Neural crest cell (in vitro differentiated cells): ENCODE data around the gene ODAM. TPM values are rescaled to one million over a fixed set of nuclear protein-coding genes. Genes with fewer than 3 reads are reported as not detected.

ENCODE experiments used
- DNase-seq: peaks from one replicate; pipeline ENCODE4 v3.0.0; 2021; ENCODE audit warnings: low read depth, mixed read lengths, low spot score
- H3K27ac Mint-ChIP-seq: one replicate; pipeline ENCODE4 v1.8.0; 2021; ENCODE audit warnings: mild to moderate bottlenecking, mixed read lengths; ENCODE audit not compliant: unreplicated experiment
- H3K27me3 Mint-ChIP-seq: 2 replicates; pipeline ENCODE4 v1.8.0; 2021; ENCODE audit warnings: low read depth, mild to moderate bottlenecking, mixed read lengths
- H3K36me3 Mint-ChIP-seq: 2 replicates; pipeline ENCODE4 v1.8.0; 2021; ENCODE audit warnings: low read depth, mild to moderate bottlenecking, mixed read lengths
- H3K4me1 Mint-ChIP-seq: 2 replicates; pipeline ENCODE4 v1.8.0; 2021; ENCODE audit warnings: mixed read lengths
- H3K4me3 Mint-ChIP-seq: one replicate; pipeline ENCODE4 v1.8.0; 2021; ENCODE audit warnings: mild to moderate bottlenecking, mixed read lengths
- H3K9me3 Mint-ChIP-seq: 2 replicates; pipeline ENCODE4 v1.8.0; 2021; ENCODE audit warnings: mixed read lengths
- long read RNA-seq: library from polyadenylated mRNA; unstranded; transcript quantifications from one replicate; pipeline ENCODE4 v2.0.0, GENCODE V29; 2020
- total RNA-seq: library from RNA; stranded (reverse); gene quantifications from 2 replicates; pipeline ENCODE4 v1.2.1, GENCODE V29; 2021
- TF ChIP-seq, protein P1 (sequence below): fragments of 200-600 bp; sonication (generic); conservative IDR thresholded peaks from 2 replicates; pipeline ENCODE4 v1.5.0; 2021; ENCODE audit warnings: antibody characterized with exemption, mild to moderate bottlenecking

The ODAM gene, protein sequence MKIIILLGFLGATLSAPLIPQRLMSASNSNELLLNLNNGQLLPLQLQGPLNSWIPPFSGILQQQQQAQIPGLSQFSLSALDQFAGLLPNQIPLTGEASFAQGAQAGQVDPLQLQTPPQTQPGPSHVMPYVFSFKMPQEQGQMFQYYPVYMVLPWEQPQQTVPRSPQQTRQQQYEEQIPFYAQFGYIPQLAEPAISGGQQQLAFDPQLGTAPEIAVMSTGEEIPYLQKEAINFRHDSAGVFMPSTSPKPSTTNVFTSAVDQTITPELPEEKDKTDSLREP
- not detected in 2 replicates for total RNA-seq
- long read RNA-seq: 0 reads

DNA sequence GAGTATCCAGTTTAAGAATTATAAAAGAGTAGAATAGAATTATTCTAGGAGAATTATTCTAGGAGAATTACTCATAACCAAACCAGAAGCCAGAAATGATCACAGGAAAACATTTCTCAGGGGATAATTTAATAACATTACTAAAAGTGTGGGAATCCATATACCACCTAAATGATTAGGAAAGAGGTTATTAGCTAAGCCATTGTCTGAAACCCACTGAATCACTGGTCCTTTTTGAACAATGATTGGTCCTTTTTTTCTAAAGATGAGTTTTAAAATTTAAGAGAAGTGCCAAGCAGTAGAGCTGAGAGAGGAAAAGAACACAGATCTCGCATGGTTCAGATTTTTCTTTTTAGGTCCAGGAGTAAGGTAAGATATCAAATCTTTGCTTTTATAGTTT is at the start of gene ODAM:
Gene ODAM (plus strand): TSS at position 301 of the 400 bp plus-strand sequence. CDS start 819 bp downstream, outside the sequence.
- Mint-ChIP-seq H3K36me3 (no peaks in the 10 kb centered on the region), H3K4me3 (no peak within 1 kb of the TSS), H3K9me3 (no peaks in the 10 kb centered on the region), H3K4me1 (no peaks in the 10 kb centered on the region), H3K27me3 (peaks cover under 1% of the 10 kb centered on the region), H3K27ac (no peak within 1 kb of the TSS)
- TF ChIP-seq, protein P1, sequence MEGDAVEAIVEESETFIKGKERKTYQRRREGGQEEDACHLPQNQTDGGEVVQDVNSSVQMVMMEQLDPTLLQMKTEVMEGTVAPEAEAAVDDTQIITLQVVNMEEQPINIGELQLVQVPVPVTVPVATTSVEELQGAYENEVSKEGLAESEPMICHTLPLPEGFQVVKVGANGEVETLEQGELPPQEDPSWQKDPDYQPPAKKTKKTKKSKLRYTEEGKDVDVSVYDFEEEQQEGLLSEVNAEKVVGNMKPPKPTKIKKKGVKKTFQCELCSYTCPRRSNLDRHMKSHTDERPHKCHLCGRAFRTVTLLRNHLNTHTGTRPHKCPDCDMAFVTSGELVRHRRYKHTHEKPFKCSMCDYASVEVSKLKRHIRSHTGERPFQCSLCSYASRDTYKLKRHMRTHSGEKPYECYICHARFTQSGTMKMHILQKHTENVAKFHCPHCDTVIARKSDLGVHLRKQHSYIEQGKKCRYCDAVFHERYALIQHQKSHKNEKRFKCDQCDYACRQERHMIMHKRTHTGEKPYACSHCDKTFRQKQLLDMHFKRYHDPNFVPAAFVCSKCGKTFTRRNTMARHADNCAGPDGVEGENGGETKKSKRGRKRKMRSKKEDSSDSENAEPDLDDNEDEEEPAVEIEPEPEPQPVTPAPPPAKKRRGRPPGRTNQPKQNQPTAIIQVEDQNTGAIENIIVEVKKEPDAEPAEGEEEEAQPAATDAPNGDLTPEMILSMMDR: no peak
- no peak for DNase-seq

DNA sequence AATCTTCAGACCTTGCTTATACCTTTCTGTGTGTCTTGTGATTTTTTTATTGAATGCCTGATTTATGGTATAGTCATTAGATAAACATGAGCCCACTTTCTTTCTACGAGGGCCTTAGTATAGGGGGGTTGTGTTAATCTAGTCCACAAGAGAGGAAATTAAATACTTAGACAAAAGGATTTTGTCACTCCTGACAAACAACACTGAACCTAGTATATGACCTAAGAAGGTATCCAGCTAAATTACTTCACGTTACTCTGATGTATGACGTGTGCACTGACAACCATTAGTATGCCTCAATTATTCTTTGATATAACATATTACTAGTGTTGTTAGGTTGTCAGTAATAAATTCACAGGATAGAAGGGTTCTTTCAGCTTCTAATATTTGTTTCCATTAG is 44.3 kb upstream of the ODAM start:
- TF ChIP-seq, protein P1: no peak
- DNase-seq: no peak
- Mint-ChIP-seq H3K9me3 (peaks cover 3% of the 10 kb centered on the region), H3K27ac (no peak overlapping the region), H3K4me3 (no peak overlapping the region), H3K4me1 (peaks cover 4% of the 10 kb centered on the region), H3K27me3 (no peaks in the 10 kb centered on the region), H3K36me3 (no peaks in the 10 kb centered on the region)

DNA sequence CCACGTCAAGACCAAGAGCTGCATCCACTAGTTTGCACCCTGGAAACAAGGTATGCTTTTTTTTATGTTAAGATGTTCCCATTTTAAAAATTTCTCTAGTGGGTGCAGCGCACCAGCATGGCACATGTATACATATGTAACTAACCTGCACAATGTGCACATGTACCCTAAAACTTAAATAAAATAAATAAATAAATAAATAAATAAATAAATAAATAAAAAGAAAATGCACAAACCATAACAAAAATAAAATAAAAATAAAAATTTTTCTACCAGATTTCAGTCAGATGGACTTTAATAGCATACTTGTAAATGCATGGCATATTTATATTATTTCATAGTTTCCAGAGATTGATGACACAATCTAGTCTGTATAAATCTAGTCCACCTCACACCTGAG is 43.4 kb upstream of the ODAM start:
- DNase-seq: no peak
- TF ChIP-seq, protein P1: no peak
- Mint-ChIP-seq H3K4me1 (peaks cover 4% of the 10 kb centered on the region), H3K27ac (no peak overlapping the region), H3K36me3 (no peaks in the 10 kb centered on the region), H3K9me3 (peaks cover 3% of the 10 kb centered on the region), H3K27me3 (no peaks in the 10 kb centered on the region), H3K4me3 (no peak overlapping the region)

DNA sequence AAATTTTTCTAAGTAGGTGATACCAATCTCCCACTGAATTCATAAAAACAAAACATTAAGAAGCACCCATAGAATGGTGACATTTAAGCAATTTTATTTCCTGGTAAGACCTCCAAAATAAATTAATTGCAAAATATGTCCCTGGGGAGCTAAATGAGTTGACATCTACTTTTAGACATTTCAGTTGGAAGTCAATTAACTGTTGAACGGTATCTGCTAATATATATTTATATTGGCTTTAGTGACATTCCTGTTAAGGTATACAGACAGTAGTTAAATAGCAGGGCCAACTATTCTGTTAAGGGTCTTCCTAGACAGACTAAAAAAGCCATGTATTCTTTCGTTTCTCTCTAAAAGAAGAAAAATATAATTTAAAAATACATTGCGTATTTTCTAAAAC is 41.6 kb upstream of the ODAM start, which contains the start of gene PRR27:
Gene PRR27 (plus strand): TSS at position 301 of the 400 bp plus-strand sequence. CDS start 139 bp downstream, outside the sequence.
- TF ChIP-seq, protein P1: no peak
- H3K4me1 Mint-ChIP-seq: peaks cover 4% of the 10 kb centered on the region

DNA sequence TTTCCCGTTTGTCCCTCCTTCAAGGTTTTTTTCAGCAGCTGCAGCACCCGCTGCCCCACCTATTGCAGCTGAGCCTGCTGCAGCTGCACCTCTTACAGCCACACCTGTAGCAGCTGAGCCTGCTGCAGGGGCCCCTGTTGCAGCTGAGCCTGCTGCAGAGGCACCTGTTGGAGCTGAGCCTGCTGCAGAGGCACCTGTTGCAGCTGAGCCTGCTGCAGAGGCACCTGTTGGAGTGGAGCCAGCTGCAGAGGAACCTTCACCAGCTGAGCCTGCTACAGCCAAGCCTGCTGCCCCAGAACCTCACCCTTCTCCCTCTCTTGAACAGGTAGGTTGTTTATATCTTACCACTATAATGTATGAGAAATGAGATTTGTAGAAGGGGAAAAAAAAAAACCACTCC is 36.9 kb upstream of the ODAM start:
- H3K9me3 Mint-ChIP-seq: no peaks in the 10 kb centered on the region
- DNase-seq: no peak
- H3K4me1 Mint-ChIP-seq: no peaks in the 10 kb centered on the region
- H3K27me3 Mint-ChIP-seq: no peaks in the 10 kb centered on the region
- H3K4me3 Mint-ChIP-seq: no peak overlapping the region
- H3K27ac Mint-ChIP-seq: no peak overlapping the region
- H3K36me3 Mint-ChIP-seq: no peaks in the 10 kb centered on the region
- TF ChIP-seq, protein P1: no peak

More for the DNA sequence above, 41.6 kb upstream of the ODAM start, which contains the start of gene PRR27:
- no peak within 1 kb of the TSS for H3K27ac Mint-ChIP-seq
- no peak for DNase-seq
- H3K27me3 Mint-ChIP-seq: no peaks in the 10 kb centered on the region
- H3K36me3 Mint-ChIP-seq: no peaks in the 10 kb centered on the region
- H3K9me3 Mint-ChIP-seq: no peaks in the 10 kb centered on the region
- no peak within 1 kb of the TSS for H3K4me3 Mint-ChIP-seq
